ENCODE data around the gene WDTC1.

WDTC1 gene

GRCh38 chr1:27225621-27226020 lies 8.8 kb upstream of the WDTC1 start:
- TF ChIP-seq SIN3A (IDR thresholded peaks at IDR 0.05; ENCODE audit: borderline replicate concordance, insufficient read depth, low read length) (no peak), FOXP2 (optimal IDR thresholded peaks at IDR 0.05; ENCODE audit: borderline replicate concordance, extremely low read depth, extremely low read length, insufficient read depth) (no peak), TAF1 (IDR thresholded peaks at IDR 0.05; ENCODE audit: borderline replicate concordance, insufficient read depth, low read length) (no peak), POLR2AphosphoS5 (IDR thresholded peaks at IDR 0.05; ENCODE audit: low read depth, low read length) (no peak), REST (IDR thresholded peaks at IDR 0.05; ENCODE audit: insufficient read depth in 1 of 2, low read depth in 2 of 2, low read length in 2 of 2) (no peak)

- TF ChIP-seq SIN3A (IDR thresholded peaks at IDR 0.05; ENCODE audit: borderline replicate concordance, insufficient read depth, low read length), result no peak
These were observed 6.7 kb upstream of the WDTC1 start for GRCh38 chr1:27227765-27228164.

GRCh38 chr1:27233667-27234048 lies 774 bp upstream of the WDTC1 start:
- TF ChIP-seq TAF1 (IDR thresholded peaks at IDR 0.05; ENCODE audit: borderline replicate concordance, insufficient read depth, low read length) (no peak), FOXP2 (optimal IDR thresholded peaks at IDR 0.05; ENCODE audit: borderline replicate concordance, extremely low read depth, extremely low read length, insufficient read depth) (no peak), POLR2AphosphoS5 (IDR thresholded peaks at IDR 0.05; ENCODE audit: low read depth, low read length) (no peak), SIN3A (IDR thresholded peaks at IDR 0.05; ENCODE audit: borderline replicate concordance, insufficient read depth, low read length) (no peak), REST (IDR thresholded peaks at IDR 0.05; ENCODE audit: insufficient read depth in 1 of 2, low read depth in 2 of 2, low read length in 2 of 2) (no peak)

GRCh38 chr1:27235827-27236226 lies 1.4 kb downstream of the WDTC1 start:
- TF ChIP-seq SIN3A (IDR thresholded peaks at IDR 0.05; ENCODE audit: borderline replicate concordance, insufficient read depth, low read length) (no peak), FOXP2 (optimal IDR thresholded peaks at IDR 0.05; ENCODE audit: borderline replicate concordance, extremely low read depth, extremely low read length, insufficient read depth) (no peak), TAF1 (IDR thresholded peaks at IDR 0.05; ENCODE audit: borderline replicate concordance, insufficient read depth, low read length) (no peak), POLR2AphosphoS5 (IDR thresholded peaks at IDR 0.05; ENCODE audit: low read depth, low read length) (no peak), REST (IDR thresholded peaks at IDR 0.05; ENCODE audit: insufficient read depth in 1 of 2, low read depth in 2 of 2, low read length in 2 of 2) (no peak)

GRCh38 chr1:27237112-27237511 lies 2.7 kb downstream of the WDTC1 start:
- TF ChIP-seq REST (IDR thresholded peaks at IDR 0.05; ENCODE audit: insufficient read depth in 1 of 2, low read depth in 2 of 2, low read length in 2 of 2), result no peak
- no peak for TF ChIP-seq TAF1 (IDR thresholded peaks at IDR 0.05; ENCODE audit: borderline replicate concordance, insufficient read depth, low read length)
- TF ChIP-seq FOXP2 (optimal IDR thresholded peaks at IDR 0.05; ENCODE audit: borderline replicate concordance, extremely low read depth, extremely low read length, insufficient read depth), result no peak
- TF ChIP-seq SIN3A (IDR thresholded peaks at IDR 0.05; ENCODE audit: borderline replicate concordance, insufficient read depth, low read length), result no peak
- TF ChIP-seq POLR2AphosphoS5 (IDR thresholded peaks at IDR 0.05; ENCODE audit: low read depth, low read length), result no peak

Measured in PFSK-1 (cell line).